Femur (tissue), 1 donor: ENCODE results near the gene ADNP2.
"Not testable (repeated sequence)": the region's sequence is repeated elsewhere in the genome, so short reads cannot be mapped to it uniquely, and the experiment has no call there.

Experiments used
- DNase-seq: peaks from one replicate; pipeline ENCODE4 v3.0.0-alpha.2; 2017

The ADNP2 gene

GRCh38 chr18:80148326-80149199 lies 39.5 kb downstream of the ADNP2 start:
- DNase-seq = no peak

- no peak for DNase-seq
These were observed 40.6 kb downstream of the ADNP2 start for GRCh38 chr18:80149667-80150066.

GRCh38 chr18:80154293-80154692 lies 45.2 kb downstream of the ADNP2 start:
- DNase-seq = no peak

DNA sequence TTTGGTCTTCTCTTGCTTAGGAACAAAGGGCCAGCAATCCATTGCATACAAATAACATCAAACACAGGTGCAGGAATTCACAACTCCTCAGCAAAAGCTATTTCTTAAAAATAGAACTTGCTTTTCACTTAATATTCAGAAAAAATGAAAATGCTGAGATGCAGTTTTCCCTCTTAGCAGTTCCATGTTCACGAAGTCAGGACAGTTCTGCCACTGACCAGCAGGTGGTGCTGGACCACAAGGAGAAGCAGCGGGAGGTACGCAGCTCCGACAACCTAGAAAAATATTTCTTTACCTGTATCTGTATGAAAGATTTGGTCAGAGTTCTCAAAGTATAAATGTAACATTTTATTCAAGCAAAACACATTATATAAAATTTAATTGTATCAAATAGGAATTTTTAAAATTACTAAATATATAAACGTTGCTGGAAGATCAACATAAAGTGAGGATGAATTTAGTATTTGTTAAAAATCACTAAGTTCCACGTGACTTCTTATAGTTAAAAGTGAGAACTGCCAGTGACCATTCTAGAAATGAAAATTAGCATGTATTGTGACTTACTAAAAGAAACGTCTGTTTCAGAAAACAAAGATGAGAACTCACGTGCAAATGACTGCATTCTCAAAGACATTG lies 48.8 kb downstream of the ADNP2 start:
- DNase-seq = peak; percentile 76

DNA sequence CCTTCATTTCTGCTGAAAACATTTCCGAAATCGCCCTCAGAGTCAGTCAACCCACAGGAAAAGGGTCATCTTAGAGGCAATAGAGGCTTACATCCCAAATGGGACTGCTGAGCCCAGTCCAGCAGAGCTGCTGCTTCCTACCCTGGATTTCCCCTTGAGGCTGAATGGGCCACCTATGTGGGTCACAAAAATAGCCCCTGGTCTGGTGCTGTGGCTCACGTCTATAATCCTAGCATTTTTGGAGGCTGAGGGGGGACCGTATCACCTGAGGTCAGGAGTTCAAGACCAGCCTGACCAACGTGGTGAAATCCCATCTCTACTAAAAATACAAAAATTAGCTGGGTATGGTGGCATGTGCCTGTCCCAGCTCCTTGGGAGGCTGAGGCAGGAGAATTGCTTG lies 49.3 kb downstream of the ADNP2 start:
- DNase-seq = no peak

DNA sequence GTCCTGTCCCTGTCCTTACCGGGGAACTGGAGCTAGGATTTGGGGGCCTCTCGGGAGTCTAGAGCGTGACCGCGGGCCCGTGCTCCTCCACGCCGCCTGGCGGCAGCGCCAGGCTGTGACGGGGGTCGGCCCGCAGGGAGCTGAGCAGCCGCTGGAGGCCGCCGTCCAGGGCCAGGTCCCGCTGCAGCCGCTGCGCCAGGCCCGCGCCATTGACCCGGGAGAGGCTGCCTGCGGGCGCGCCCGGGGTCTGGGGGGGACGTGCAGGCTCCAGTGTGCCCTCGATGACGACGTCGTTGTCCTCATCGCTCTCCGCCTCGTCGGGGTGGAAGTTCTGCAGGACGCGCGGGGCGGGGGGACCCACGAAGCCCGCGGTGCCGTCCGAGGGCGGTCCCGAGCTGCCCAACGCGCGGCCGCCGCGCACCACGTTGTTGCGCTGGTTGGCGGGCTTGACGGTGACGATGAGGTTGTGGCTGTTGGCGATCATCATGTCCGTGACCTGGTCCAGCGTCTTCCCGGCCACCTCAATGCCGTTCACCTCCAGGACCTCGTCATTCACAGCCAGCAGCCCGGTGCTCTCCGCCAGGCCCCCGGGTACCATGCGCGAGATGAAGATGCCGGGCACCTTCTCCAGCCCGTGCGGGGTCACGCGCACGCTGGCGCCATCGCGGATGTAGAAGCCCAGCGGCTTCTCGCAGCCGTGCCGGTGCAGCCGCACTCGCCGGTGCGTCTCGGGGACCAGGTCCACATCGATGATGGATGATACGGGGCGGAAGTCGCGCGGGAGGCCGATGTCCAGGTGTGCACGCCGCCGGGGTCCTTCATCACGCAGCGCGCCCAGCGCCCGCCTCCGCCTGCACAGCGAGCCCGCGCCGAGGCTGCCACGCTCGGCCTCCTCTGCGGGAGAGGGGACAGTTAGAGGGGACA lies 50.9 kb downstream of the ADNP2 start:
- no peak for DNase-seq

GRCh38 chr18:80161781-80162417 lies 52.8 kb downstream of the ADNP2 start:
- DNase-seq = no peak

DNA sequence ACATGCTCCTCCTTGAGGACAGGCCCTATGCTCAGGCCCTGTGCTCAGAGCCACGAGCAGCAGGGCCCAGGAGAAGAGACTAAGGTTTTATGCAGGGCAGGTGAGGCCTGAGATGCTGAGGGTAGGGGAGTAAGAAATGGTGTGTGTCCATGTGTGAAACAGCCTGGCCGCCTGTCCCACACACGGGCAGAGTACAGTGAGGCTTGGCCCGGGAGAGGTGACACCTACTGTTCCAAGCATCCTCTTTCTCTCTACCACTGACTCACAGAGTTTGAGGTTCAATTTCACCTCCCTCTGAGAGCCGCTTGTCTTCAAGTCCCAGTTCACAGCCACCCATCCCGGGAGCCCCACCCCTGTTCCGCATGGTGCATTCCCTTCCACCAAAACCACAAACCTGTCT lies 54.1 kb downstream of the ADNP2 start:
- DNase-seq = no peak

GRCh38 chr18:80164727-80165355 lies 55.8 kb downstream of the ADNP2 start:
- DNase-seq = not testable (repeated sequence)

GRCh38 chr18:80166240-80166639 lies 57.2 kb downstream of the ADNP2 start:
- no peak for DNase-seq

- no peak for DNase-seq
These were observed 57.7 kb downstream of the ADNP2 start for GRCh38 chr18:80166725-80167124.

DNA sequence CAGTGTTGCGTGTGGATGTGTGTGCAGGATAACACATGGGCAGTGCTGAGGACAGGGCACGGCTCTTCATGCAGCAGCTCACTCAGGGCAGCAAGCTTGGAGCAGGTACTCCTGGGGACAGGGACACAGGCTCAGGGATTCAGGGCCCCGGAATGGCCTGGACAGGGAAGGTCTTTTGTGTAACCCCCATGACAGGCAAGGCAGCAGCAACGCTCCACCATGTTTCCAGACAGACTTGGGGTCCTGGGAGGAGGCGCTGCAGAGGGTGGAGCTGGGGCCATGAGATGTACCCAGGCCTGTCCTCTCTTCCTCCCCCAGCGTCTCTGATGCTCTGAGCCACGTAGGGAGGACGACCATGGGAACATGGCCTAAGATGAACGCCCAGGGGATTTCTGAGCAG lies 58.3 kb downstream of the ADNP2 start:
- DNase-seq = no peak

DNA sequence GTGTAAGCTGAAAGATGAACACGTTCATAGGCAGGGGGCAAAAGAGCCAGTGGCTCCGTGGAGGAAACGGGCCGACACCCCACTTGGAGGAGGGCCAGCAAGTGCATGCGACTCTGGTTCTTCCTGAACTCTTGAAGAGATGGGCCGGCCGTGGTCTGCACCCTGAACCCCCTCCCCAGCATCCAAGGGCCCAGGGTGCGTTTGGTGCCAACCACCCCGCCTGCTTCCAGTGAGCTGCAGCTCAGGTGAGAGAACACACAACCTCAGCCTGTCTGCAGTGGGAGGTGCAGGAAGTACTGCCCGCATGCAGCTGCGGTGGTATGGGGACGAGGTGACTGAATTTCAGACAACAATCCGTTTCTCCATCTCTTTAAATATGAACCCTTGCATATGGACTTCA lies 58.9 kb downstream of the ADNP2 start:
- no peak for DNase-seq

DNA sequence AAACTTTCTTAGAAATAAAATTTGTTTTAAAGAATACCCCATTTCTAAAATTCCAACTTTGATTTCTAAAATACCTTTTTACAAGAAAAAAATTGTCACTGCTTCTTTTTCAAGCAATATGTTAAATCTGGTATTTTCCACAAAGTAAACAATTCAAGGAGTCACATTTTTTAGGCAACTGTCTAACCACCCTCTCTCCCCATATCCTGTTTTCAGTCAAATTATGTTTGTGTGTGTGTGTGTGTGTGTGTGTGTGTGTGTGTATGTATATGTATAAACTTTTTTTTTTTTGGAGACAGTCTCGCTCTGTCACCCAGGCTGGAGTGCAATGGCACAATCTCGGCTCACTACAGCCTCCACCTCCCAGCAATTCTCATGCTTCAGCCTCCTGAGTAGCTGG lies 59.3 kb downstream of the ADNP2 start:
- no peak for DNase-seq

DNA sequence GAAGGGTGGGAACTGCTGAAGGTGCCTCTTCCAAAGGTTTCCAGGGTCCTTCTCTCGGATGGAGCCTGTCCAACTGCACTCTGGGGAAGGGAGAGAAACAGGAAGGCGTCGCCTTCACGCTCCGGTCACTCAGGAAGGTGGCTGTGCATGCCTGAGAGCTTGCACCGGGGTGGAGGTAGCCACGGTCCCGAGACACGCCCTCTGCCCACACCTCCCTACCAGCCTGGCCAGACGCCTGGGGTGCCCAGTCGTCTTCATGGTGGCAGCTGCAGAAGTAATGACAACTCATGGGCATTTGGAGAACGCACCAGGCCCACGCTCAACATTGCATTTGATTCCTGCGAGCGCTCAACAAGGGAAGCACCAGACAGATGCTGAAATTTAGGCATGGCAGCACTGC lies 59.9 kb downstream of the ADNP2 start:
- no peak for DNase-seq

DNA sequence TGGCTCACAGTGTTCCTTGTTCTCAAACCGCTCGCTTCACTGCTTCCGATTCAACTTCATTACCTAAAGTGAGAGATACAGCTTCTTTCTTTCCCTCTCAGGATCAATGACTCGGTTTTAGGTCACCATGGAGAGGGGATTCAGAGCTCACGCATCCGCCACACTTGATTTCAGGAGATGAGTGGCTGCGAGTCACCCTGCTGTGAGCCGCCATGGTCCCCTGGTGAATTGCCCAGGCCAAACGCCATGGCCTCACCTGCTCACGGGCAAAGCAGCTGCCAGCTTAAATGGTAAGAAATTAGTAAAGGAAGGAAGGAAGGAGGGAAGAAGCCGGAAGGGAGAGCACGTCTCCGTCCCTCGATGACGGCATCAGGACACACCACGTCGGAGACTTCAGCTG lies 60.5 kb downstream of the ADNP2 start:
- DNase-seq = no peak

DNA sequence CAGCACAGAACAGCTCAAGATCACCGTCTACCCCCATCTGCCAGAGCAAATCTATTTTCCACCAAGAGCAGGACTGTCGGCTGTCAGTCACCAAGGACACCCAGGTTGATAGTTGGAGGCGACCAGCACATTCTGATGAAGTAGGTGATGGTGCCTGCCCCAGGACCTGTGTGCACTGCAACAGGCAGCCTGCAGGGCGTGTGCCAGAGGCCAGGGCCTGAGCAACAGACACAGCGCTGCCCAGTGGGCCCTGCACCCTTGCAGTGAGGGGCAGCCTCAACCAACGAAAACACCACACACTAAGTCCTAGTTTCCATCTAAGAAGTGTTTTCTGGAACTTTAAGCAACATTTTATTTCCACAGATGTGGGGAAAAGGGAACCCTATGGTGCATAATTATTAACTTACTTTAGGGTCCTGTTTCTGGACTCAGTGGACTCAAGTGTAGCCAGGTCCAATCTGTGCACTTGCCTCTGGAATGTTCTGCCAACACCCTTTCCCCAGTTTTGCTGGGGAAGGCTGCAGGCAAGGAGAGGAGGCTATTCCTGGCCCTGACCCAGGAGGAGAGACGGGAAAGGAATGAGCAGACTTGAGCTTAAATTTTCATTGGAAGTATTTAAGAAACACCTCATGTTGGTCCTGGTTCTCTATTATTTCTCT lies 61.5 kb downstream of the ADNP2 start:
- no peak for DNase-seq

DNA sequence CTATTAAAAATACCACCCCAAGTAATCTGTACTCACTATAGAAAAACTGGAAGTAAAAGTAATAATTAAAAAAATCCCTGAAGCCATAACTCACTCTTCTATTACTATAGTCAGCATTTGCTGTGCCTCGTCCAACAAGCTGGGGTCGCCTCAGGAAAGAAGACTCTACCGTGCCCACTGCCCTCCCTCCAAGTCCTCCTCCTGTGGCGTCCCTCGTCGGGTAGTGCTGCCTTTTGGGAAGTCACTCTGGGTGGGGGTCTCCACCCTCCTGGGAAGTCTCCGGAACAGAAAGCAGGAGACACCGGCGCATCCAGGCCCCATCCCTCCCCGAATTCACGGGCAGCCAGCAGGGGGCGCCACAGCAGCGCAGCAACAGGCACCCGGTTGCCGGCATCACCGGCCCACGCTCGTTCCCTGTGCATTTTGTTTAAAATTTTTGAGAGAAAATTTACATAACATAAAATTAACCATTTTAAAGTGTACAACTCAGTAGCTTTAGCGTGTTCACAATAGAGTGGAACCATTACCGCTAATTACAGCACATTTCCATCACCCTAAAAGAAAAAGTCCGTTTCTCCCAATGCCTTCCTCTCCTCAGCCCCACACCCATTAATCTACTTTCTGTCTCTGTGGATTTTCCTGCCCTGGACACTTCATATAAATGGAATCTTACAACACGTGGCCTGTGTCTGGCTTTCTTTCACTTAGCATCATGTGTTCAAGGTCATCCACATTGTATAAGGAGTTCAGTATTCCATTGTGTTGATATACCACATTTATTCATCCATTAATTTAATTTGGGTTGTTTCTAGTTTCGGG lies 62.2 kb downstream of the ADNP2 start:
- peak; percentile 57 for DNase-seq

DNA sequence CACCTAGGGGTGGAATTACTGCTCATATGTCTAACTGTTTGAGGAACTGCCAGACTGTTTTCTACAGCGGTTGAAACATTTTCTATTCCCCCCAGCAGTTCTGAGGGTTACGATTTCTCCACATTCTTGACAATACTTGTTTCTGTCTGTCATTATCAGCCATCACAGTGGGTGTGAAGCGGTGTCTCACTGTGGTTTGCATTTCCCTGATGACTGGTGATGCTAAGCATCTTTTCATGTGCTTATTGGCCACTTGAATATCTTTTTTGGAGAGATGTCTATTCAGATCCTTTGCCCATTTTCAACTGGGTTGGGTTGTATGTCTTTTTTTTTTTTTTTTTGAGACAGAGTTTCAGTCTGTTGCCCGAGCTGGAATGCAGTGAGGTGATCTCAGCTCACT lies 63.0 kb downstream of the ADNP2 start:
- no peak for DNase-seq

GRCh38 chr18:80173060-80173459 lies 64.0 kb downstream of the ADNP2 start:
- no peak for DNase-seq
